Measurements from ENCODE around the gene FAM149A. TPM values are rescaled to one million over a fixed set of nuclear protein-coding genes. Genes with fewer than 3 reads are reported as not detected.

The FAM149A gene
- total RNA-seq, 4 donors from 2014 or later: 1.5 to 5.9 (median 3.3) TPM

- in situ Hi-C loops (cut with MboI; ENCODE audit: low sequenced_read_pairs in 4 of 4) (no loop called here), intact Hi-C loops (cut with DNase I; ENCODE audit: low total_unique reads) (loop anchor here (1.0 to 5.0 kb wide), 3 partner anchors 43 to 1542 kb away; partner anchors contain the start of genes CASP3 and PRIMPOL)
- H3K36me3 ChIP-seq: no peaks in the 10 kb centered on the region
- peak overlapping the region; percentile 6 to 96 (median 86) for H3K27ac ChIP-seq
- ATAC-seq (no peak), DNase-seq (no peak)
- H3K9me3 ChIP-seq: no peaks in the 10 kb centered on the region
- H3K27me3 ChIP-seq: no peaks in the 10 kb centered on the region
- H3K4me3 ChIP-seq: no peak overlapping the region
- TF ChIP-seq CTCF (IDR thresholded peaks at IDR 0.05 in 4 of 5, conservative IDR thresholded peaks at IDR 0.05 in 1 of 5) (no peak), POLR2A (IDR thresholded peaks at IDR 0.05) (no peak)
- H3K4me1 ChIP-seq: peaks cover 22 to 27% of the 10 kb centered on the region in 2 donors
Measured at GRCh38 chr4:186189656-186190055, 85.2 kb downstream of the FAM149A start.

- Histone ChIP-seq H3K4me3 (peak overlapping the region; percentile 74 to 96 (median 81)), H3K9me3 (no peaks in the 10 kb centered on the region), H3K27me3 (no peaks in the 10 kb centered on the region), H3K36me3 (no peaks in the 10 kb centered on the region), H3K27ac (peak overlapping the region; percentile 84 to 96 (median 90)), H3K4me1 (peaks cover 22 to 27% of the 10 kb centered on the region in 2 donors)
- peak in 1 of 2 donors; percentile 18 for DNase-seq
- in situ Hi-C loops (cut with MboI; ENCODE audit: low sequenced_read_pairs in 4 of 4) (no loop called here), intact Hi-C loops (cut with DNase I; ENCODE audit: low total_unique reads) (loop anchor here (1.0 to 5.0 kb wide), 3 partner anchors 44 to 1543 kb away; partner anchors contain the start of genes CASP3 and PRIMPOL)
- TF ChIP-seq CTCF (IDR thresholded peaks at IDR 0.05 in 4 of 5, conservative IDR thresholded peaks at IDR 0.05 in 1 of 5): peak in 1 of 5 experiments; percentile 12
- TF ChIP-seq POLR2A (IDR thresholded peaks at IDR 0.05): no peak
- ATAC-seq: peak; percentile 1 to 52
Measured at GRCh38 chr4:186190581-186191199, 86.2 kb downstream of the FAM149A start.

- no peaks in the 10 kb centered on the region for H3K27me3 ChIP-seq
- peak within 1 kb of the TSS; percentile 74 to 96 (median 81) for H3K4me3 ChIP-seq
- H3K27ac ChIP-seq: peak within 1 kb of the TSS; percentile 84 to 96 (median 90)
- peak; percentile 49 to 62 for DNase-seq
- peak; percentile 85 for ATAC-seq
- H3K4me1 ChIP-seq: peaks cover 22 to 27% of the 10 kb centered on the region in 2 donors
- H3K36me3 ChIP-seq: no peaks in the 10 kb centered on the region
- in situ Hi-C loops (cut with MboI; ENCODE audit: low sequenced_read_pairs in 4 of 4) (no loop called here), intact Hi-C loops (cut with DNase I; ENCODE audit: low total_unique reads) (loop anchor here (2.0 to 5.0 kb wide), 2 partner anchors 45 to 1544 kb away; partner anchors contain the start of genes CASP3 and PRIMPOL)
- H3K9me3 ChIP-seq: no peaks in the 10 kb centered on the region
- TF ChIP-seq POLR2A (IDR thresholded peaks at IDR 0.05) (peak; percentile 32 to 47), CTCF (IDR thresholded peaks at IDR 0.05 in 4 of 5, conservative IDR thresholded peaks at IDR 0.05 in 1 of 5) (peak in 1 of 5 experiments; percentile 45)
Measured at GRCh38 chr4:186191200-186192065, 86.9 kb downstream of the FAM149A start, which contains the start of gene CYP4V2. TSS of gene CYP4V2 (plus strand) at chr4:186191567. CDS start at chr4:186191824, 257 bp downstream.

- TF ChIP-seq CTCF (IDR thresholded peaks at IDR 0.05 in 4 of 5, conservative IDR thresholded peaks at IDR 0.05 in 1 of 5): no peak
- TF ChIP-seq POLR2A (IDR thresholded peaks at IDR 0.05): peak in 1 of 2 donors; percentile 3
- intact Hi-C loops (cut with DNase I; ENCODE audit: low total_unique reads) (loop anchor here (5.0 kb wide), 1 partner anchor 1545 kb away; the partner anchor contains the start of genes CASP3 and PRIMPOL), in situ Hi-C loops (cut with MboI; ENCODE audit: low sequenced_read_pairs in 4 of 4) (no loop called here)
- no peaks in the 10 kb centered on the region for H3K9me3 ChIP-seq
- no peaks in the 10 kb centered on the region for H3K36me3 ChIP-seq
- no peaks in the 10 kb centered on the region for H3K27me3 ChIP-seq
- H3K4me3 ChIP-seq: peak overlapping the region; percentile 74 to 96 (median 81)
- DNase-seq (peak in 1 of 2 donors; percentile 16), ATAC-seq (peak; percentile 23 to 27)
- peak overlapping the region; percentile 84 to 96 (median 90) for H3K27ac ChIP-seq
- H3K4me1 ChIP-seq: peaks cover 22 to 27% of the 10 kb centered on the region in 2 donors
Measured at GRCh38 chr4:186192066-186192612, 87.6 kb downstream of the FAM149A start.
